Kidney (tissue), 14 donors: Measurements from ENCODE around the gene GABARAPL2. TPM values are rescaled to one million over a fixed set of nuclear protein-coding genes. Genes with fewer than 3 reads are reported as not detected.

Source experiments
- DNase-seq, 5 donors: peaks; one replicate each; pipeline ENCODE4 v3.0.0-alpha.2; 2013 to 2020
- FAIRE-seq: peaks from 2 replicates; lab custom pipeline; 2012; peaks lifted over from hg19 to GRCh38; lab: Jason Lieb, UNC
- H3K27ac ChIP-seq, 2 donors: one replicate each; pipeline ENCODE4 v1.7.0; 2013; ENCODE audit warnings: low read depth in 2 of 2, low read length in 2 of 2, inconsistent platforms in 1 of 2
- H3K27me3 ChIP-seq: one replicate; pipeline ENCODE4 v1.7.1; 2013; ENCODE audit warnings: low read length, inconsistent platforms; ENCODE audit not compliant: control insufficient read depth, insufficient read depth
- H3K36me3 ChIP-seq, 3 donors: one replicate each; pipeline versions ENCODE4 v1.7.0 to v1.7.1; 2013; ENCODE audit warnings: low read length in 3 of 3, control low read depth in 1 of 3, inconsistent platforms in 1 of 3; ENCODE audit not compliant: insufficient read depth in 3 of 3, control insufficient read depth in 2 of 3
- H3K4me1 ChIP-seq, 3 donors: one replicate each; pipeline versions ENCODE4 v1.7.0 to v1.7.1; 2013; ENCODE audit warnings: low read length in 3 of 3, inconsistent platforms in 1 of 3, low read depth in 1 of 3; ENCODE audit not compliant: control insufficient read depth in 2 of 3, insufficient read depth in 2 of 3
- H3K4me3 ChIP-seq, 3 donors: one replicate each; pipeline versions ENCODE4 v1.7.0 to v1.8.1; 2013; ENCODE audit warnings: low read length in 3 of 3, control low read depth in 1 of 3, inconsistent platforms in 1 of 3
- H3K9ac ChIP-seq, 3 donors: one replicate each; pipeline versions ENCODE4 v1.7.0 to v1.7.1; 2013; ENCODE audit warnings: low read length in 3 of 3, control low read depth in 1 of 3, inconsistent platforms in 1 of 3
- H3K9me3 ChIP-seq, 3 donors: one replicate each; pipeline versions ENCODE4 v1.7.0 to v1.7.1; 2013; ENCODE audit warnings: low read length in 3 of 3, control low read depth in 1 of 3, inconsistent platforms in 1 of 3; ENCODE audit not compliant: control insufficient read depth in 2 of 3, insufficient read depth in 1 of 3
- CTCF ChIP-seq: IDR thresholded peaks from 3 replicates; pipeline ENCODE4 v1.5.1; 2012; ENCODE audit warnings: mild to moderate bottlenecking, moderate library complexity, borderline replicate concordance; ENCODE audit not compliant: insufficient read depth; ENCODE audit errors: extremely low read depth
- intact Hi-C: fragments of 100-400 bp; cut with DNase I; formaldehyde crosslinking; loops from one replicate; pipeline ENCODE4 v1.11.1; 2022
- polyA plus RNA-seq: library from polyadenylated mRNA; stranded (reverse); fragments of 350-450 nt; fragmentation: Illumina TruSeq; extraction: RNeasy Lipid Tissue Mini Kit (QIAGEN cat#74804); gene quantifications from one replicate; pipeline ENCODE4 v1.2.3, GENCODE V29; 2014; ENCODE audit warnings: low read depth, low replicate concordance; ENCODE audit not compliant: insufficient read depth
- total RNA-seq: library from RNA; stranded (reverse); fragmentation: NEBNext Ultra II Directional; extraction: Animal tissue kit (Norgen Biotek cat#: 25700); gene quantifications from one replicate; pipeline ENCODE4 v1.2.1, GENCODE V29; 2021
- donor health status: control.
- donor health status: control.
- donor health status: control.
- donor health status: control.
- donor health status: control.
- donor health status: DM: yes; HTN: yes; CAD: no.
- donor health status: Normal renal cell carcinoma (clear cell type).

Gene GABARAPL2
- total and polyA plus RNA-seq, 2 donors from 2014 or later, result 116 to 247 TPM

DNA sequence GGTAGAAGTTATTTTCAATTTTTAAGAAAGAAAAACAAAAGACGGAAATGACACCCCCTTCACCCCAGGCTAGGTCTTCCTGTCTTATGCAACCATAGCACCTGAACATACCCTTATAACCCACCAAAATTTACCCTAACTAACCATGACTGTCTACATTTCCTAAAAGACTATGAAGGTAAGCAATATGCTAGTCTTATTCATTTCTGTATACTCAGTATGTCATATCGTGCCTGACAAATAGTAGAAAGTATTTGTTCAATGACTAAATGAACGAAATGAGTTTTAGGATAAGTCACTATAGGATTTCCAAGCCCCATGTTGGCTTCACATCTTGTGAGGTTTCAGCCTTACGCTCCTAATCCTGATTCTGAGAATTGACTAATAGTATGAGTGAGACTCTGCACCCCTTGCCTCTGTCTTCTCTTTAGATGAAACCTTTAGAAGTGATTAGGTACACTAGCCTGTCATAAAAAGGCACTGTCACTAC is 50.4 kb downstream of the GABARAPL2 start:
- Histone ChIP-seq H3K4me3 (no peak overlapping the region), H3K36me3 (peaks cover 7 to 34% (median 25%) of the 10 kb centered on the region in 3 donors), H3K9ac (no peak overlapping the region), H3K27ac (no peak overlapping the region), H3K4me1 (no peaks in the 10 kb centered on the region), H3K9me3 (no peaks in the 10 kb centered on the region), H3K27me3 (no peaks in the 10 kb centered on the region)
- no peak for FAIRE-seq
- TF ChIP-seq CTCF, result no peak
- no peak for DNase-seq
- intact Hi-C loops, result no loop called here

DNA sequence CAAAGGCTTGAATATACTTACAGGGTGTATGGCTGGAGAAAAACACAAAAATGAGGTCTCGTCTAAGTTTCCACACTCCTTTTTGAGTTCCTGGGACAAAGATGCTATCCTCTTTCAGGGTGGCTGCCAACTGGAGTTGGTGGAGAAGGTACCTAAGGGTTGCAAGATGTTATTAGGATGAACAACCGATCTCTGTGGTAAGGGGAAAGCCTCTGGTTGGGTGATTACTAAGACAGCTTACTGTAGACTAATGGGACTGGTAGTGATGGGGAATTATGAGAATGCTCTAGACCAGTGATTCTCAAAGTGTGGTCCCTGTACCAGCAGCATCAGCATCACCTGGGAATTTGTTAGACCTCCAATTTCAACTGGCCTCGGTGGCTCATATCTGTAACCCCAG is 50.9 kb downstream of the GABARAPL2 start:
- intact Hi-C loops, result no loop called here
- FAIRE-seq (no peak), DNase-seq (no peak)
- H3K36me3 ChIP-seq, result peaks cover 5 to 31% (median 23%) of the 10 kb centered on the region in 3 donors
- no peak overlapping the region for H3K4me3 ChIP-seq
- no peak overlapping the region for H3K27ac ChIP-seq
- no peak overlapping the region for H3K9ac ChIP-seq
- H3K9me3 ChIP-seq, result no peaks in the 10 kb centered on the region
- TF ChIP-seq CTCF, result no peak
- H3K4me1 ChIP-seq, result peaks cover 0 to 2% (median under 1%) of the 10 kb centered on the region in 3 donors
- H3K27me3 ChIP-seq, result no peaks in the 10 kb centered on the region

GRCh38 chr16:75618780-75619179 is 52.6 kb downstream of the GABARAPL2 start:
- intact Hi-C loops, result no loop called here
- Histone ChIP-seq H3K27ac (no peak overlapping the region), H3K9ac (no peak overlapping the region), H3K4me1 (peaks cover 0 to 6% (median 3%) of the 10 kb centered on the region in 3 donors), H3K36me3 (peaks cover 5 to 20% (median 17%) of the 10 kb centered on the region in 3 donors), H3K27me3 (no peaks in the 10 kb centered on the region), H3K4me3 (no peak overlapping the region), H3K9me3 (no peaks in the 10 kb centered on the region)
- DNase-seq (no peak), FAIRE-seq (no peak)
- no peak for TF ChIP-seq CTCF
